GM21447 (cell line): ENCODE results near the gene NPIPB12.
"Not testable (repeated sequence)": the region's sequence is repeated elsewhere in the genome, so short reads cannot be mapped to it uniquely, and the experiment has no call there.

Source experiments
- ATAC-seq: cut with Tn5 transposase; IDR thresholded peaks from one replicate; pipeline ENCODE4 v1.9.1; 2021; ENCODE audit not compliant: unreplicated experiment

NPIPB12 gene

DNA sequence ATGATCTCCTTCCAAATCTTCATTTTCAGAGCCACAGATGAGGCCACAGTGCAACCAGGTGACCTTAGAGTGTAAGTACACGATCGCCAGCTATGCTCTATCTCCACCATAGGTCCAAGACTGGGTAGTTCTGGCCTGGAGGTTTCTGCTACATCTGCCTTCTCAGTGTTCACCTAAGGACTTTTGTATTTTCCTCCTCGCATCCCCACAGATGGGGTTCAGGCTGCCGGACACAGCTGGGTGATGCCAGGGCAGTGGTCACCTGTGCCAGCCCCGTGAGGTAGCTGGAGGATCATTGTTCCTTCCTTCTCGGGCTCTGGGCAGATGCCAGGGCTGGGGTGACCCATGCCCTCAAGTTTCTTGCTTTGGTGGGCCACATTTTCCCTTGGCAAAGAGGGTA, at the start of gene NPIPB12:
Gene NPIPB12, minus strand, starts transcription at position 101 of the 400 bp plus-strand sequence.
- not testable (repeated sequence) for ATAC-seq

DNA sequence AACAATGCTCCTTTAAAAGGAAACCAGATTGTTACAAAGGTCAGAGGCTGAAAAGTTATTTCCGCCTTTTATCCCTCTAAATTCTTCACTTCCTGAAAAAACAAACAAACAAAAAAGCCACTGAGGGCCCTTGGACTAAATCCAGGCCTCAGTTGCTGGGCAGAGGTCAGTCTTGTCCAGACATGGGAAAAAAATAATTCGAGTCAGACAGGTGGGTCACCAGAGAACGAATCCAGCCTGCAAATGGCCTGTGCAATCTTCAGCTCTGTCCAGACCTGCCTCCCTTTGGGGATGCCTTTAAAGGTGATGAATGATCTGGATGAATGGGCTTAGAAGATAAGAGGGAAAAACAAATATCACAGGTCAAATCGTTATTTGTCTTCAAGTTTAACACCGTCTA, 15.3 kb upstream of the NPIPB12 start:
- not testable (repeated sequence) for ATAC-seq

DNA sequence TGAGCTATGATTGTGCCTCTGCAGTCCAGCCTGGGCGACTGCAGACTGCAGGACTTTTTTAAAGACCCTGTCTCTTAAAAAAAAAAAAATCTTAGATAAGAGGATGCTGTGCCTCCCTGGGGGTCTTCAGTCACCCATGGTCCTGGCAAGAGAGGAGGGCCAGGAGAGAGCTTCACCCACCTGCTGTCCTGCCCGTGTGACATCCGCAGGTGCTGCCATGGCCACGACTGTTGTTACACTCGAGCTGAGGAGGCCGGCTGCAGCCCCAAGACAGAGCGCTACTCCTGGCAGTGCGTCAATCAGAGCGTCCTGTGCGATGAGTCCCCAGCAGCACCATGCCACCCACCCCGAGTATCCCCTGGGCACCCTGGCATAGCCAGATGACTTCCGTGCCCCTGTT, 23.9 kb downstream of the NPIPB12 start:
- ATAC-seq = not testable (repeated sequence)

DNA sequence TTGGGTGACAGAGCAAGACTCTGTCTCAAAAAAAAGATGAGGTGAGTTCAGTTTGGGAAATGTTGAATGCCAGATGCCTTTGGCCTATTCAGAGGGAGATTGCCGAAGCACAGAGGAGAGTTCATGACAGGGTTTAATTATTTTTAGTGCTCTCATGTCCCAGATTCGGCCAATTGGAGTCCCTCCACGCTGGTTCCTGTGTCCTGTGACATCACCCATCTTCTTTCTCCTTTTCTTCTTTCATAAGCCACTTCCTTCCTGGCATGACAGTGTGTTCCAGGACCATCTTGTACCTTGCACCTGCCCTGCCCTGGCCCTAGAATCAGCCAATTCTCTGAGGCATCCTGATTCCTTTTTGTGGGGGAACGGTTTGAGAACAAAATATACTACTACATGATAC, 34.1 kb downstream of the NPIPB12 start:
- not testable (repeated sequence) for ATAC-seq

DNA sequence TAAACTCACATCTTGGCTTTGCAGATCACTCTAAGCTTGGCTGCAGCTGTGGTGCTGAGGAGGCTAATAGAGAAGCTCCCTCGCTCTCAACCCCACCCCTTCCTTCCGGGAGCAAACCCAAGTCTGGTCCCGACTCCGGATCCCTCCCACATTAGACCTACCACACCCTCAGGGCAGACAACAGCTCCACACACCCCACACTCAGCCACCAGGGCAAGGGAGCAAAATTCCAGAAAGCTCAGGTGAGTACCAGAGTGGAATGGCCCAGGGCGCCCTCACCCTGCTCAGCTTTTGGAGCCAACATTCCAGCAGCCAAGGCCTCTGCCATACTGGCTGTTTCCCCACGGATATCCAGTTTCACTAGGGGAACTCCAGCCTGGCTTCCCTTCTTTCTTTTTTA, 36.5 kb downstream of the NPIPB12 start:
- not testable (repeated sequence) for ATAC-seq

DNA sequence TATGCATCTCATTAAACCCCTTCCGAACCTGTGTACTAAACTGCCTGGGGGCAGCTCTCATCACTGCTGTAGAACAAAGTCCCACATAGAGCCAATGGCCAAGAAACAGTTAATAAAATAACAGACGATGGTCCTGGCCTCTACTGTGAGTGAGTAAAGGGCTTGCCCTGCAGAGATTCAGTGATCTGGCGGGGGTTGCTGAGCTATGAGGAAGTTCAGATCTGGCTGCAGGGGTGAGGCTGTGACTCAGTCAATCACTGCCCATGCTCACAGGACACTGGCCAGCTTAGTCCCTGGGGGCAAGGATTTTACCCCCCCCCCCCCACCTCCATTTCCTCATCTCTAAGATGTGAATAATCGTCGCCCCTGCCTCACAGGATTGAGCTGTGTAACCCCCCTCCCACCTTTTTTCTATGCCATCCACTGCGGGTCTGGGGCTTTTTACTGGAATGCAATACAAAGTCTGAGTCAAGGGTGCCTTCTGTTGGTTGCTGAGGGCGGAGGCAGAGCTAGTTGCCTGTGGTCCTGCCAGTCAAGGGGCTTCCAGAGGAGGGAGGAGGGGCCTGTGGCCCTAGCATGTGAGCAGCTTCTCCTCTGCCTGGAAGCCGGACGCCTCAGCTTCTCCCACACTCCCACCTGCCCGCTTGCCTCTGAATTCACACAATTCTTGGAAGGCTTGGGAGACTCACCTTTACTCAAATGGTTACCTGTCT, 38.4 kb downstream of the NPIPB12 start:
- not testable (repeated sequence) for ATAC-seq

DNA sequence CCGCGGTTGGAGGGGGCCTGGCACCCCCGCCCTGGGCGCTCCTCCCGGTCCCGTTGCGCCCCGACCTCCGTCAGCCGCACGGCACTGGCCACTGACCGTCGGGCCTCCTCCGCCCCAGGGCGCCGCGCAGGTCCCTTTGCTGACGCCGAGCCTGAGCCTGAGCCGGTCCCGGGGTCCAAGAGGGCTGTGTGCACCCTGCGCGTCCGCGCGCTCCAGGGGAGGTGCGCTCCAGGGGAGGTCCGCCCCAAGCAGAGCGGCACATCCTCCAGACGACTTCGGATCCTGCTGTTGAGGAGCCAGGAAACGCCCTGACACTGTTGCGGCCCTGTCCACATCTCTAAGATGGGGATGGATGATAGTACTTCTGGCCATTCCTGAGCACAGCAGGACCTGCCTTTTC, 39.3 kb downstream of the NPIPB12 start:
- not testable (repeated sequence) for ATAC-seq

DNA sequence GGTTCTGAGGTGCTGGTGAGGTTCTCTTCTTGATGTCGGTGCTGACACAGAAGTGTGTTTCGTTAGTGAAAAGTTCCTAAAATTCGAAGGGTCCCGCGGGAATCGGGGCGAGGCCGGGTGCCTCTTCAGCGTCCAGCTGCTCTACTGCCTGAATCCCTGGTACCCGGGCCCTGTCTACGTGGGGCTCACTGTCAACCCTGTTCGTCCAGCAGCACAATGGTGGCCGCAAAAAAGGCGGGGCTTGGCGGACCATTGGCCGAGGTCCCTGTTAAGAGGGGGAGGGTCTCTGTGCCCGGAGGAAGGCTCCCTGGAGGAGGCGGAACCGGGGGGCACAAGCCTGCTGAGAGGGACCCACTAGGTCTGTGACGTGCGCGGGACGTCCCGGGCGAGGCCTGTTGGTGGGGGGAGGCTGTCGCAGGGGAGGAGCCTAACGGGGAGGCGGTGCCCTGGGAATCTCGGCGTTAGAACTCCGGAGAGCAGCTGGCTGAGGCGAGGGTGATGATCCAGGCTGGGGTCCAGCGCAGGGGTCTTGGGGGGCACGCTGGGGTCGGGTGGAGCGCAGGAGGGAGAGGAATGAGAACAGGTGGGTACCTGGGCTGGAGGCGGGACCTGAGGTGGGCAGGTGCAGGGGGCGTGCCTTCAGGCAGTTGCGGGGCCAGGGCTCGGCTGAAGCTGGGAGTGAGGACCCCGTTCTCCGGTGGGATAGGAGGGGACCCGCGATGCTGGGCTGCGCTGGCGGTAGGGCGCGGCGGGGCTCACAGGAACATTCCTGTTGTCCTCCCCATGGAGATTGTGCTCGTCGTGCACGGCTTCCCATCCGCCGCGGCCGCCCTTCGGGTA, 40.0 kb downstream of the NPIPB12 start:
- not testable (repeated sequence) for ATAC-seq

DNA sequence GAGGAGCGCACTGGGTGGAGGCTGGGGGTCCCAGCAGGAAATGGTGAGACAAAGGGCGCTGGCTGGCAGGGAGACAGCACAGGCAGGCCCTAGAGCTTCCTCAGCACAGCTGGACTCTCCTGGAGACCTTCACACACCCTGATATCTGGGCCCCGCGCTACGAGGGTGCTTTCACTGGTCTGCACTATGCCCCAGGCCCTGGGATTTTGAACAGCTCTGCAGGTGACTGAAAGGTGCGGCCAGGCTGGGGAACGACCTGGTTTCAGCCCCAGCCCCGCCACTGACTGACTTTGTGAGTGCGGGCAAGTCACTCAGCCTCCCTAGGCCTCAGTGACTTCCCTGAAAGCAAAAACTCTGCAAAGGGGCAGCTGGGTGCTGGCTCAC, 45.6 kb downstream of the NPIPB12 start:
- not testable (repeated sequence) for ATAC-seq

DNA sequence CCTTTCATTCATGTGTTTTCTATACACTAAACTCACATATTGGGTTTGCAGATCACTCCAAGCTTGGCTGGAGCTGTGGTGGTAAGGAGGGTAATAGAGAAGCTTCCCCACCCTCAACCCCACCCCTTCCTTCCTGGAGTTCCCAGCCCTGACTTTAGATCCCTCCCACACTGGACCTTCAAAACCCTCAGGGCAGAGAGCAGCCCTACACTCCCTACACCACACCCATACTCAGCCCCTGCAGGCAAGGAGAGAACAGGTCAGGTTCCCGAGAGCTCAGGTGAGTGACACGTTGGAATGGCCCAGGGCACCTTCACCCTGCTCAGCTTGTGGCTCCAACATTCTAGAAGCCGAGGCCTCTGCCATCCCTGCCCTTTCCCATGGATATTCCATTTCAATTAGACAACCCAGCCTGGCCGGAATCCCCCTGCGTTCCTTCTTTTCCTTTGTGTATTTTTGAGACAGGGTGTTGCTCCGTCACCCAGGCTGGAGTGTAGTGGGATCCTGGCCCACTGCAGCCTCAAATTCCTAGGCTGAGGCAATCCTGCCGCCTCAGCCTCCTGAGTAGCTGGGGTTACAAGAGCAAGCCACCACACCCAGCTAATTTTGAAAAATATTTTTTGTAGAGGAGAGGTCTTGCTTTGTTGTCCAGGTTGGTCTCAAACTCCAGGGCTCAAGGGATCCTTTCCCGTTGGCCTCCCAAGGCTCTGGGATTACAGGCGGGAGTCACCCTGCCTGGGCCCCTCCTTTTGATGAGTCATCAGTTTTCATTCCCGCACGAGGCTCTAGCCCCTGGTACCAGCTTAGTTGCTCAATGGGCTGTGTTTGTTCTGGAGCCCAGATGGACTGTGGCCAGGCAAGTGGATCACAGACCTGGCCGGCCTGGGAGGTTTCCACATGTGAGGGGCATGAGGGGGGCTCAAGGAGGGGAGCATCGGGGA, 46.2 kb downstream of the NPIPB12 start, which contains the start of gene SULT1A4:
Gene SULT1A4, plus strand, starts transcription at position 208 of the 941 bp plus-strand sequence. CDS start 1,473 bp downstream, outside the sequence.
- ATAC-seq = not testable (repeated sequence)

DNA sequence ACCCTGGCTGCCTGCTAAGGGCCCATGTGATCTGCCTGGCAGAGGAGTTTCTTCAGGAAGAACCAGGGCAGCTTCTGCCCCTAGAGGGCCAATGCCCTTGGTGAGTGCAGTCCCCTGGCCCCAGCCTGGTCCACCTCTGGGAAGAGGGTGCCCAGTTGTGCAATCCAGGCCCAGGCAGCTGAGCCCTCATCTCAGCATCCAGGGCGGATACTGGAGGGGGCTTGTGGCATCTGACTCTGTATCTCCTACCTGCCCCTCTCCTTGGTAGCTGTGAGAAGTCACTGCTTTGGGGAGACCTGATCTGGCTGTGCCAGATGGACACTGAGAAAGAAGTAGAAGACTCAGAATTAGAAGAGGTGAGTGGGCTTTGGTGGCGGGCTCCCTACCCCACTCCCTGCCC, 48.5 kb downstream of the NPIPB12 start:
- ATAC-seq = not testable (repeated sequence)

DNA sequence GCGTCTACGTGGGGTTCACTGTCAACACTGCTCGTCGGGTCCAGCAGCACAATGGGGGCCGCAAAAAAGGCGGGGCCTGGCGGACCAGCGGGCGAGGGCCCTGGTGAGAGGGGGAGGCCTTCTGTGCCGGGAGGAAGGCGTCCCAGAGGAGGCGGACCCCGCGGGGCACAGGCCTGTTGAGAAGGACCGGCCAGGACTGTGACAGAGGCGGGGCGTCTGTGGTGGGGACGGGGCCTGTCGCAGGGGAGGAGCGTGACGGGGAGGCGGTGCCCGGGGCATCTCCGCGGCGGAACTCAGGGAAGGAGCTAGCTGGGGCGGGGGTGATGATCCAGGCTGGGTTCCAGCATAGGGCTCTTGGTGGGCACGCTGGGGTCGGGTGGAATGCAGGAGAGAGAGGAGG, 51.4 kb downstream of the NPIPB12 start:
- peak; percentile 63 for ATAC-seq

DNA sequence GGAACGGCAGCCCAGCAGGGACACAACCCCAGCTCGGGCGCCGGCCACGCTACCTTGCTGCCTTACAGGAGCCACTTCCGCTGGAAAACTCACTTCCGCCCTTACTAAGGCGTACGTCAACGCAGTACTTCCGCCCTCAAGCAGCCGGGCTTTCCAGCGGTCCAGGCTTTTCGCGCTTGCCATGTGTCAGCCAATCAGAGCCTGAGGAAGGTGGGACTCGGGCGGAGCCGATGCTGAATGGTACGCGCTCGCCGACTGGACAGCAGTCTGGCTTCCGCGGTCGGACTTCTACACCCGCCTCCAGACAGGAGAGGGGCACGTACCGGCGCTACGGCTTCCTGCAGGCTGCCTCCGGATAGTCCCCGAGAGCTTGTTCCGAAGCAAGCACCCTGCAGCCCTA, 51.9 kb downstream of the NPIPB12 start, which contains the start of the genes BOLA2 and SLX1B:
Gene BOLA2, minus strand, starts transcription at position 83 of the 400 bp plus-strand sequence. CDS start 98 bp downstream, outside the sequence.
Gene SLX1B, plus strand, starts transcription at position 265 of the 400 bp plus-strand sequence.
- ATAC-seq = peak; percentile 83

DNA sequence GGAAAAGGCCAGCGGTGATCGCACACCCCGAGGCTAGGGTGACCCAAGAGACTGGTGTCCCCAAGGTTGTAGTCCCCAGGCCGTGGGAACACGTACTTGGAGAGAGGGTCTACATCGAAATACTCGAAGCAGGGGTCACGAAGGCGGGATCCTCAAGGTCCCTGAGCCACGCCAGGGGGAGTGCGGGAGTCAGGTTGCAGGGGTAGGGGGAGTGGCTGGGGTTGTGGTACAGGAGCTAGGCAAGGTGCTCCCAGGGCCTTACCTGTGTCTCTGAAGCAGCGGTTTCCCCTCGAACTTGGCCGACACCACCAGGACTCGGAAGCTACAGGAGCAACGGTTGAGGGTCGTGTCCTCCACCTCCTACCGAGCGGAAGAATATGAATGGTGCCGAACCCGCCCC, 52.5 kb downstream of the NPIPB12 start:
- peak; percentile 20 for ATAC-seq
